IPS-18a (cell line): ENCODE measurements around the gene PTPRG.

ENCODE experiments used
- H3K27ac ChIP-seq: one replicate; pipeline ENCODE4 v1.5.1; 2013; ENCODE audit warnings: low read length
- H3K27me3 ChIP-seq: one replicate; pipeline ENCODE4 v1.6.1; 2013; ENCODE audit warnings: mild to moderate bottlenecking, low read length; ENCODE audit not compliant: control insufficient read depth, insufficient read depth
- H3K36me3 ChIP-seq: one replicate; pipeline ENCODE4 v1.6.1; 2013; ENCODE audit warnings: low read depth, low read length; ENCODE audit not compliant: control insufficient read depth
- H3K4me1 ChIP-seq: one replicate; pipeline ENCODE4 v1.6.1; 2013; ENCODE audit warnings: low read depth, low read length; ENCODE audit not compliant: control insufficient read depth
- H3K4me3 ChIP-seq: one replicate; pipeline ENCODE4 v1.5.1; 2013; ENCODE audit warnings: low read length
- H3K9ac ChIP-seq: one replicate; pipeline ENCODE4 v1.6.1; 2013; ENCODE audit warnings: mild to moderate bottlenecking, low read length, moderate library complexity
- H3K9me3 ChIP-seq: one replicate; pipeline ENCODE4 v1.6.1; 2013; ENCODE audit warnings: low read depth, low read length; ENCODE audit not compliant: control insufficient read depth

PTPRG gene

DNA sequence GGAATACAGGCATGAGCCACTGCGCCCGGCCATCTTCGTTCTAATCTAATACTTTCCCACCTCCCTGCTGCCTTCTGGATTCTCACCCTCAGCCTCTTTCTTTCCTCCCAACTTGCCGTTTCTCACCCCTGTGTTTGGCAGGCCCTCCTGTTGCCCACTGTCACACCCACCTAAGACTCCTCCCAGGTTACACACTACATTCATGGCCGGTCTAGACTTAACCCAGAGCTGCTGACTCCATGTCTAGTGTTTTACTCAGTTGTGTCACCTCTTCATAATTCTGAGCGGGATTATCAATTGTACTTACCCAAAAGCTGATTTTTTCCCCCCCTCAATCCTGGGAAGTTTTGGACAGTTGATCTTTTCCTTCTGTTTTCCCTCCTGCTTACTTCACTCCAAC is 588.2 kb downstream of the PTPRG start:
- H3K4me1 ChIP-seq = no peaks in the 10 kb centered on the region
- H3K9me3 ChIP-seq = no peaks in the 10 kb centered on the region
- no peak overlapping the region for H3K9ac ChIP-seq
- H3K36me3 ChIP-seq = no peaks in the 10 kb centered on the region
- no peaks in the 10 kb centered on the region for H3K27me3 ChIP-seq
- H3K27ac ChIP-seq = no peak overlapping the region
- no peak overlapping the region for H3K4me3 ChIP-seq

DNA sequence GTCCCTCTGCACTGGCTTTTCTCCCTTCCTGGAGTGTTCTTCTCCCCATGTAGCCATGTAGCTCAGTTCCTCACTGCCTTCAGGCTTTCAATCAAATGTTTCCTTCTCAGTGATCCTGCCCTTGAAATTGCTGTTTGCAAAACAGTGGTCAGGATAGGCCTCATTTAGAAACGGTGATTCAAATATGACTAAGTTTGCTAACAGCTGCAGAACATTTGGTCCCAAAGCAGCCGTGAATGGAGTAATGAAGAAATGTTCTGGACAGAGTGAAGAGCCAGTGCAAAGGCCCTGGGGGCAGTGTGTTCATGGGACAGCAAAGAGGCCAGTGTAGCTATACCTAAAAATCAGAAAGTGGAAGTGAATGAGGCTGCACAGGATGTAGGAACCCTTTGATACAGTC is 588.6 kb downstream of the PTPRG start:
- Histone ChIP-seq H3K9ac (no peak overlapping the region), H3K4me1 (no peaks in the 10 kb centered on the region), H3K27me3 (no peaks in the 10 kb centered on the region), H3K4me3 (no peak overlapping the region), H3K36me3 (no peaks in the 10 kb centered on the region), H3K27ac (no peak overlapping the region), H3K9me3 (no peaks in the 10 kb centered on the region)

DNA sequence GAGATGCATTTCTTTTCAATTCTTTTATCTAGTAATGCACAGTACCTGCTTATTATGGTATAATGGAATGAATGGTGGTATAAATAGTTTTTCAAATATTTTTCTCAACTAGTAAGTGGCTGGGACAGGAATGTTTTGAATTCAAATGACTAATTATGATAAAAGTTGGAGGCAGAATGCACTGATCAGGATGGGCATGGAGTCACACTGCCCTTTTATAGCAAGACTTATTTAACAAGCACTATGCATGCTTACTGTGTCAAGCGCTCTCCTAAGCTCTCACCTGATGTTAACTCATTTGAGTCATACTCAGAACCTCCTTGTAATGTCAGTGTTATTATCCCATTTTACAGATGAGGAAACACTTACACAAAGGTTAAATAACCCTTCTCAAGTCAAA is 590.2 kb downstream of the PTPRG start:
- H3K27me3 ChIP-seq = no peaks in the 10 kb centered on the region
- no peak overlapping the region for H3K27ac ChIP-seq
- H3K9ac ChIP-seq = no peak overlapping the region
- no peaks in the 10 kb centered on the region for H3K9me3 ChIP-seq
- no peaks in the 10 kb centered on the region for H3K36me3 ChIP-seq
- H3K4me3 ChIP-seq = no peak overlapping the region
- no peaks in the 10 kb centered on the region for H3K4me1 ChIP-seq

DNA sequence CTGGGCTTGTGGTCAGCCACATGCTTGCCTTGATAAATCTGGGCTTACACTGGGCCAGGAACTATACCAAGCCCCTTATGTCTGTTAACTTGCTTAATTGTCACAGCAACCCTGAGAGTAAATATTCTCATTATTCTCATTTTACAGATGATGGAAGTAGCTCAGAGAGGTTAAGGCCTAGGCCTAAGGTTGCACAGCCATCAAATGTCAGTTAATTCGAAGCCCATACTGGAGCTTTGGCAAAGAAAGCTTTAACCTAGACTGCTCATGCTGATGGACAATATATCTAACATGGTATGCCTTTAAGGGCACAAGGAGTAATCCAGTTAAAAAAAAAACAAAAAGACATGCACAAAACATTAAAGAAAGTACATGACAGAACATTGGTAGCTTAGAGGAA is 591.9 kb downstream of the PTPRG start:
- Histone ChIP-seq H3K4me3 (no peak overlapping the region), H3K9ac (no peak overlapping the region), H3K36me3 (peaks cover 7% of the 10 kb centered on the region), H3K27ac (no peak overlapping the region), H3K27me3 (no peaks in the 10 kb centered on the region), H3K9me3 (no peaks in the 10 kb centered on the region), H3K4me1 (no peaks in the 10 kb centered on the region)

DNA sequence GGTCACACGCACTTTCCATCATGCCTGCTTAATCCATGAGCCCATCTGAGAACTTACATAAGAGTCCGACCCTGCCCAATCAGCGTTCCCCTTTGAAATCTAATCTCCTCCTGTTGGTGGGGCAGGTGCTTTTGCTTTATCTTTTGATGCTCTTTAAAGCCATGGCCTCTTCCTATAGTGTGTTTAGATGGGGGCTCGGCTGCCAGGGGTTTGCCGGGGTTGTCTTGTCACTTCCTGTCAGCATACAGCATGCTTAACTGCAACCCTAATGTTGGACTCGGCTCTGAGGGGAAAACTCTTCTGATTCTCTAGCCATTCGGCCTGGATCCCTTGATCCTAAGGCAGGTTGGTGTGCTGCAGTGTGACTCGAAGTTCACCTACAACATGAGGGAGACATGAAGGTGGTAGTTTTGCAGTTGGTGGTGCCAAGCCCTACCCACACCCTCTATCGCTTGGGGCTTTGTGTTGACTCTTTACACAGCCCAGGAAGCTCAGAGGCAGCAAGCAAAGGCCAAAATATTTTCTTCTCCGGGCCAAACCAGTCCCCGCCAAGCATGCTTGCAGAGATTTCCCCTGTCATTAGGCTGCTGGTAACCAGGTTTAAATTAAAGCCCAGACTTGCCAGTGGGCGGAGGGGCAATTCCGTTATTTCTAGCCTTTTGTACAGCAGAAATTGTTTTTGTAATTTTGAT is 593.2 kb downstream of the PTPRG start:
- Histone ChIP-seq H3K27me3 (no peaks in the 10 kb centered on the region), H3K4me3 (no peak overlapping the region), H3K36me3 (peaks cover 7% of the 10 kb centered on the region), H3K4me1 (no peaks in the 10 kb centered on the region), H3K9me3 (no peaks in the 10 kb centered on the region), H3K27ac (no peak overlapping the region), H3K9ac (no peak overlapping the region)

DNA sequence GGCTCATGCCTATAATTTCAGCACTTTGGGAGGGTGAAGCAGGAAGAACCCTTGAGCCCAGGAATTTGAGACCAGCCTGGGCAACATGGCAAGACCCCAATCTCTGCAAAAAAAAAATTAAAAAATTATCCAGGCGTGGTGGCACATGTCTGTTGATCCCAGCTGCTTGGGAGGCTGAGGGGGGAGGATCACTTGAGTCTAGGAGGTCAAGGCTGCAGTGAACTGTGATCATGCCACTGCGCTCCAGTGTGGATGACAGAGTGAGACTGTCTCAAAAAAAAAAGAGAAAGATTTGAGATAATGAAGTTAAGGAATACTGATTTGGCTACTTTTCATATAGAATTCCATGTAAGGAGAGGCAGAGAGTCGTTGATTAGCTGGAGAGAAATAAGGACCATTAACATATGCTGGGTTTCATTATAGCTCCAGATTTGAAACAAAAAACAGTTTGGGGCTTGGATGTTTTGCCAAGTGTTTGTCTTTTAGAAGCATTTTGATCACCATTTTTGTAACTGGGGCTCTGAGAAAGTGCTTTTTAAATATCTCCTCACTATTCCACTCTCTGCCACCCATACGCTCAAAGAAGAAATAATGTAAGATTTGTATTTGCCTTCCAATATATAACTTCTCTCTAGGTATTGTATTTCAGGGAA is 597.8 kb downstream of the PTPRG start:
- H3K4me3 ChIP-seq = no peak overlapping the region
- H3K36me3 ChIP-seq = peaks cover 7% of the 10 kb centered on the region
- no peak overlapping the region for H3K9ac ChIP-seq
- H3K9me3 ChIP-seq = no peaks in the 10 kb centered on the region
- H3K27me3 ChIP-seq = no peaks in the 10 kb centered on the region
- no peaks in the 10 kb centered on the region for H3K4me1 ChIP-seq
- H3K27ac ChIP-seq = no peak overlapping the region

DNA sequence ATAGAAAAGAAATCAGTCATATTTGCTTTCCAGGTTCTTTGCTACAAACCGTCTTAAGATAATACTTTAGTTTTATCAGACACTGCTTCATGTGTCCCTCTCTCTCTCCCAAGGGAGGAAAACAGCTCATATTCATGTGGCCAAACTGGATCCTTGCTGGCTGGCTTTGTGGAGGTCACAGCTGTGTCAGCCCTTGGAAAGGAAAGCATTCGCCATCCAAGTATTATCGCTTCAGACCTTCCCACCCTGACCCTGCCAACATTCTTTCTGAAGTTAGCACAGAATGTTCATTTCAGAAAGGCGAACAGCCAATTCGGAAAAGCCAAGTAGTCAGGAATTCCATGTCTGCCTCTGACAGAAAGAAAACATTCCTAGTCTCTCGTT is 598.3 kb downstream of the PTPRG start:
- Histone ChIP-seq H3K27me3 (no peaks in the 10 kb centered on the region), H3K36me3 (peaks cover 7% of the 10 kb centered on the region), H3K4me3 (no peak overlapping the region), H3K9me3 (no peaks in the 10 kb centered on the region), H3K4me1 (no peaks in the 10 kb centered on the region), H3K27ac (no peak overlapping the region), H3K9ac (no peak overlapping the region)

DNA sequence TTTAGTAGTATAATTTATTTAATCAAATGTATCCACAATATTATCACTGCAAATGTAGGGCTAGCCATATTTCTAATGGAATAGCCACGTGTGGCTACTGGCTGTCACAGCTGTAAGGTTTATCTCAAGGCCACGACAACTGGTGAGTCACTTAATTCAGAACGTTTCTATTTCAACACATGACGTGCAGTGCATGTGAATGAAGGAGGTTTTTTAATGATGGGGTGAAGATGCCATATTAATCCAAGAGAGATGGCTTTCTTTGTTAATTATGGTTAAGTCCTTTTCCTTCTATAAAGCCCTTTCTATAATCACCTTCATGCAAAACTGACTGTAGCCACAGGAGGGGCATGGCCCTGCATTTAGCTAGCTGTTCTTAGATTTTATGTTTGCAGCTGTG is 600.0 kb downstream of the PTPRG start:
- no peaks in the 10 kb centered on the region for H3K9me3 ChIP-seq
- no peak overlapping the region for H3K27ac ChIP-seq
- no peaks in the 10 kb centered on the region for H3K27me3 ChIP-seq
- no peak overlapping the region for H3K9ac ChIP-seq
- no peak overlapping the region for H3K4me3 ChIP-seq
- peaks cover 8% of the 10 kb centered on the region for H3K4me1 ChIP-seq
- H3K36me3 ChIP-seq = peaks cover 7% of the 10 kb centered on the region

DNA sequence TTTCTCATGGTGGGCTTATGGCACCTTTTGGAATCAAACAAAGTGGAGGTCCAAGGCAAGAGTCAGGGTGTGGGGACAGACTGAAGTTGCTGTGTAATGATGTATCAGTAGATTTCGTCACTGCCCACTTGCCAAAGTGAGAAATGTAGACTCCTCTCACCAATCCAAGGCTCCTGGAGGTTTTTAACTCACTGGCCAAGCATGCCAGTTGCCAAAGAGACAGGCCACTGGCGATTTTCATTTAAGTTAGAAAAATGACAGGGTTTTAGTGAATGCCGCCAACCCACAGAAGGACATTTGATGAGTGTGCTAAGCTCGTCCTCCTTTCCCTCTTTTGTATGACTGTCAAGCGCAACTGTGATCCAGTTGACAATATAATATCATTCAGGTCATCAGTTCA is 602.8 kb downstream of the PTPRG start:
- Histone ChIP-seq H3K4me1 (peaks cover 8% of the 10 kb centered on the region), H3K36me3 (no peaks in the 10 kb centered on the region), H3K9ac (no peak overlapping the region), H3K9me3 (no peaks in the 10 kb centered on the region), H3K27ac (no peak overlapping the region), H3K27me3 (no peaks in the 10 kb centered on the region), H3K4me3 (no peak overlapping the region)

DNA sequence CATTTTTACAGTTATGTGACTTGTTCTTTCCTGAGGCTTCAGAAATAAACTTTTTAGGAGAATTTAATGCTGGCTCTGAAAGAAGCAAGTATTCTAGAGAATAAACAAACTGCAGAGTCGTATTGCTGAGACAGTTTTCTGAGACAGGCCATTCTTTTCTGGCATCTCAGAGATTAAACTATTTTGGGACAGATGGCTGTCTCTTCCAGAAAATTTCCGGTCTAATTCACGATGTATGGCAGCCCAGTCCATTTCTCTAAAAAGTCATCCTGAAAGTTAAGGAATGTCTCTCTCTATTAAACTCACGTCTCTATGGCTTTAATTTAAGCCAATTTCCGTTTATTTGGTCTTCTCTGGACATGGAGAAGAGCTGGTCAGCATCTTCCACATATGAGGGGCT is 603.4 kb downstream of the PTPRG start:
- Histone ChIP-seq H3K4me1 (peaks cover 12% of the 10 kb centered on the region), H3K9me3 (no peaks in the 10 kb centered on the region), H3K36me3 (no peaks in the 10 kb centered on the region), H3K27me3 (no peaks in the 10 kb centered on the region), H3K27ac (no peak overlapping the region), H3K4me3 (no peak overlapping the region), H3K9ac (no peak overlapping the region)

DNA sequence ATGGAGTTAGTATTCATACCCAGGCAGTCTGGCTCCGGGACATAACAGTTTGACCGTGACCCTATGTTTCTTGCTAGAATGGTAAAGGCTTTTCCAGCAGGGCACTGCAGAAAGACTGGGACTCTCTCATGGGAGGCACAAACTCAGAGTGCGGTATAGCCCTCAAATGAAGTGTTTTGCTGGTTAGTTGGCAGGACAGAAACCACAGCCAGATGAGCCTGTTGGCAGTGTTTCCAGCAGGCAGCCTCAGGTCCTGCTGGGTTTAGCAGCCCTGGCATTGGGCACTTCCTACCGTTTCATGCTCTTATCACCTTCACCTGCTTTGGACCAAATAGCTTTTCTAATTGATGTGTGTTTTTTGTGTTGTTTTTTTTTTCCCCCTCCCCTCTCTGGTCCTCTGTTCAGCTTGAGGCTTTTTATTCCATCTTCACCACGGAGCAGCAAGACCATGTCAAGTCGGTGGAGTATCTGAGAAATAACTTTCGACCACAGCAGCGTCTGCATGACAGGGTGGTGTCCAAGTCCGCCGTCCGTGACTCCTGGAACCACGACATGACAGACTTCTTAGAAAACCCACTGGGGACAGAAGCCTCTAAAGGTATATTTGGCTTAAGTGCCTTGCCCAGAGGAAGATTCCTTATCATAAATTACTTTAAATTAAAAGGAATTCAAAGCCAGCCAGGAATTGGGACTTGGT is 606.3 kb downstream of the PTPRG start:
- Histone ChIP-seq H3K4me1 (peaks cover 15% of the 10 kb centered on the region), H3K27ac (no peak overlapping the region), H3K36me3 (no peaks in the 10 kb centered on the region), H3K9ac (no peak overlapping the region), H3K4me3 (no peak overlapping the region), H3K9me3 (no peaks in the 10 kb centered on the region), H3K27me3 (no peaks in the 10 kb centered on the region)

DNA sequence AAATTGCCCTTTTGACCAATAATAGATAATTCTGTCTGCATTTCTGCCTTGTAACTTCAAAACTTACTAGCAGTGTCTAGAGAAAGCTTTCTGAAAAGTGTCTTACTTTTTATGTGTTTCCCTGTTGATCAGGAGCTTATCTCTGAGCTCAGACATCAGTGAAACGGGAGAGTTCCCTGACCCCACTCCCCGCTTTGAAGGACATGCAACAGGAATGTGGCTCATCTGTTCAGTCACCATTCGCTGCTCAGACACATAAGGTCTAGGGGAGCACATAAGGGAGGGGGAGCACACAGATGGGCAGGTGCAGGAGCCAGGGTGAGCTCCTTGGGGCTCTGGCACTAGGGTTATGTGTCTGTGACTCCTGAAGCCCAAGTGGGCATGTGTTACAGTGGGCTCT is 607.0 kb downstream of the PTPRG start:
- no peaks in the 10 kb centered on the region for H3K27me3 ChIP-seq
- H3K9me3 ChIP-seq = no peaks in the 10 kb centered on the region
- H3K4me1 ChIP-seq = peaks cover 15% of the 10 kb centered on the region
- H3K27ac ChIP-seq = no peak overlapping the region
- no peaks in the 10 kb centered on the region for H3K36me3 ChIP-seq
- no peak overlapping the region for H3K4me3 ChIP-seq
- H3K9ac ChIP-seq = no peak overlapping the region
